Calu3 (cell line): Measurements from ENCODE around the gene CTNNA2. TPM values are rescaled to one million over a fixed set of nuclear protein-coding genes. Genes with fewer than 3 reads are reported as not detected.

Source experiments
- BruUV-seq: library from RNA; stranded (reverse); fragments of 400-500 nt; replicated peaks from 2 replicates; lab custom pipeline; 2021; lab: Mats Ljungman, UMichigan
- CTCF ChIA-PET: fragments of 300-600 bp; sonication (Branson Sonifier 250); formaldehyde crosslinking; loops from one replicate; lab custom pipeline; 2022; ENCODE audit warnings: antibody characterized with exemption; lab: Charles Lee
- DNase-seq: peaks from one replicate; pipeline ENCODE4 v3.0.0; 2022
- H3K27ac Mint-ChIP-seq: one replicate; pipeline ENCODE4 v1.8.0; 2022; ENCODE audit warnings: mixed read lengths; ENCODE audit not compliant: unreplicated experiment
- H3K27me3 Mint-ChIP-seq: one replicate; pipeline ENCODE4 v1.8.0; 2022; ENCODE audit warnings: mixed read lengths; ENCODE audit not compliant: unreplicated experiment
- H3K36me3 Mint-ChIP-seq: one replicate; pipeline ENCODE4 v1.8.0; 2022; ENCODE audit warnings: mild to moderate bottlenecking, moderate library complexity, mixed read lengths; ENCODE audit not compliant: insufficient read depth, unreplicated experiment
- H3K4me1 Mint-ChIP-seq: one replicate; pipeline ENCODE4 v1.8.0; 2022; ENCODE audit warnings: mild to moderate bottlenecking, low read depth, mixed read lengths; ENCODE audit not compliant: unreplicated experiment
- H3K4me3 Mint-ChIP-seq: one replicate; pipeline ENCODE4 v1.8.0; 2022; ENCODE audit warnings: mild to moderate bottlenecking, low read depth, moderate library complexity, mixed read lengths; ENCODE audit not compliant: unreplicated experiment
- H3K9me3 Mint-ChIP-seq: one replicate; pipeline ENCODE4 v1.8.0; 2022; ENCODE audit warnings: low read depth, mixed read lengths; ENCODE audit not compliant: unreplicated experiment
- CTCF ChIP-seq: fragments of 200-600 bp; IDR thresholded peaks from one replicate; pipeline ENCODE4 v1.8.0; 2022; ENCODE audit warnings: antibody characterized with exemption; ENCODE audit not compliant: unreplicated experiment
- intact Hi-C: fragments of 100-400 bp; cut with micrococcal nuclease; formaldehyde crosslinking; loops from one replicate; pipeline ENCODE4 v1.10.0; 2022; ENCODE audit not compliant: unreplicated experiment
- total RNA-seq: library from RNA; stranded (reverse); gene quantifications from 2 replicates; pipeline ENCODE4 v1.2.3, GENCODE V29; 2022

The CTNNA2 gene
- total RNA-seq, 1 experiment from 2014 or later = not detected

- intact Hi-C loops = no loop called here
- H3K4me1 Mint-ChIP-seq = no peaks in the 10 kb centered on the region
- no peaks in the 10 kb centered on the region for H3K27me3 Mint-ChIP-seq
- H3K36me3 Mint-ChIP-seq = no peaks in the 10 kb centered on the region
- CTCF ChIA-PET = no interaction called here
- DNase-seq = no peak
- H3K4me3 Mint-ChIP-seq = no peak overlapping the region
- H3K9me3 Mint-ChIP-seq = peaks cover 3% of the 10 kb centered on the region
- no peak overlapping the region for H3K27ac Mint-ChIP-seq
- no peak for TF ChIP-seq CTCF
- BruUV-seq = no TSS peak
Measured at GRCh38 chr2:80008596-80008995, 495.7 kb downstream of the CTNNA2 start.

- Mint-ChIP-seq H3K4me1 (no peaks in the 10 kb centered on the region), H3K27ac (no peak overlapping the region), H3K36me3 (no peaks in the 10 kb centered on the region), H3K27me3 (no peaks in the 10 kb centered on the region), H3K9me3 (peaks cover under 1% of the 10 kb centered on the region), H3K4me3 (no peak overlapping the region)
- CTCF ChIA-PET = no interaction called here
- intact Hi-C loops = no loop called here
- no TSS peak for BruUV-seq
- DNase-seq = no peak
- TF ChIP-seq CTCF = no peak
Measured at GRCh38 chr2:80009211-80009610, 496.4 kb downstream of the CTNNA2 start.

- BruUV-seq = no TSS peak
- Mint-ChIP-seq H3K4me1 (no peaks in the 10 kb centered on the region), H3K9me3 (peaks cover 3% of the 10 kb centered on the region), H3K27ac (no peak overlapping the region), H3K27me3 (no peaks in the 10 kb centered on the region), H3K4me3 (no peak overlapping the region), H3K36me3 (no peaks in the 10 kb centered on the region)
- intact Hi-C loops = no loop called here
- TF ChIP-seq CTCF = no peak
- DNase-seq = no peak
- CTCF ChIA-PET = no interaction called here
Measured at GRCh38 chr2:80012061-80012460, 499.2 kb downstream of the CTNNA2 start.

DNA sequence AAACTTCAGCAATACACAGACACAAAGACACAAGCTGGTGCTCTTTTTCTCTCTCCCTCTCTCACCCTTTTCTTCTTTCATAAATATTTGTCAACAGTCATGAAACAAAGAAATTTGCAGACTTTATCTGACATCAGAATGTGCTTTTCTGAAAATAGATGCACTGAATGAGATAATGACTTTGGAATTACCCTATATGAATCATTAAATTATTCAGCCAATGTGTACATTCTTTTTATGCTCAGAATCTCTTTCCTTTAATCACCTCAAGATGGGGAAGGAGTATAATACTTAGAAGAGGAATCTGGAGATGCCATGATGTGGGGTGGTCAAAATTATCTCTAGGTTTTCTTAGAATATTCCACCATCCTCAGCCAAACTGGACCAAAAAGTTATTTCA, 501.8 kb downstream of the CTNNA2 start:
- H3K36me3 Mint-ChIP-seq = no peaks in the 10 kb centered on the region
- no peaks in the 10 kb centered on the region for H3K4me1 Mint-ChIP-seq
- intact Hi-C loops = no loop called here
- no peak overlapping the region for H3K4me3 Mint-ChIP-seq
- no TSS peak for BruUV-seq
- DNase-seq = no peak
- TF ChIP-seq CTCF = no peak
- peaks cover 3% of the 10 kb centered on the region for H3K9me3 Mint-ChIP-seq
- no peak overlapping the region for H3K27ac Mint-ChIP-seq
- no peaks in the 10 kb centered on the region for H3K27me3 Mint-ChIP-seq
- CTCF ChIA-PET = no interaction called here
